HepG2 (cell line): ENCODE data around the gene SURF2. TPM values are rescaled to one million over a fixed set of nuclear protein-coding genes. Genes with fewer than 3 reads are reported as not detected.
A peak's percentile ranks its signal among the peaks of the same experiment; 100 is the strongest.

ENCODE experiments used
- AGO2 ChIP-seq: fragments of 200-400 bp; formaldehyde crosslinking; optimal IDR thresholded peaks from 2 replicates; pipeline ENCODE3; 2017; ENCODE audit warnings: mild to moderate bottlenecking, low read depth, low read length, moderate library complexity
- ATF1 ChIP-seq: IDR thresholded peaks from 2 replicates; pipeline ENCODE4 v1.6.1; 2016; ENCODE audit warnings: mild to moderate bottlenecking, control low read depth
- BRCA1 ChIP-seq: sonication (generic); formaldehyde crosslinking; IDR thresholded peaks from 2 replicates; pipeline ENCODE4 v1.4.0; 2020; ENCODE audit warnings: missing genetic modification reagents
- ETV6 ChIP-seq: sonication (generic); formaldehyde crosslinking; conservative IDR thresholded peaks from 2 replicates; pipeline ENCODE4 v1.4.0; 2020; ENCODE audit warnings: missing genetic modification reagents
- FOXM1 ChIP-seq: sonication (generic); formaldehyde crosslinking; IDR thresholded peaks from 2 replicates; pipeline ENCODE4 v1.5.0; 2020; ENCODE audit warnings: missing genetic modification reagents
- HDAC6 ChIP-seq: fragments of 200-600 bp; sonication (generic); IDR thresholded peaks from 2 replicates; pipeline ENCODE4 v1.7.0; 2017; ENCODE audit warnings: mild to moderate bottlenecking, antibody characterized with exemption, low read length, low read depth
- IRX3 ChIP-seq: sonication (generic); formaldehyde crosslinking; IDR thresholded peaks from 2 replicates; pipeline ENCODE4 v1.8.1; 2023; ENCODE audit warnings: mild to moderate bottlenecking, low read depth, missing genetic modification reagents, borderline replicate concordance
- NBN ChIP-seq: fragments of 450-650 bp; conservative IDR thresholded peaks from 2 replicates; pipeline ENCODE4 v1.6.1; 2017
- SKIL ChIP-seq: sonication (generic); formaldehyde crosslinking; IDR thresholded peaks from 2 replicates; pipeline ENCODE4 v1.8.0; 2022; ENCODE audit warnings: missing genetic modification reagents, mild to moderate bottlenecking, moderate library complexity, borderline replicate concordance
- SYNCRIP ChIP-seq: fragments of 200-400 bp; formaldehyde crosslinking; IDR thresholded peaks from 2 replicates; pipeline ENCODE4 v1.6.1; 2018; ENCODE audit warnings: mild to moderate bottlenecking, low read depth, low read length; ENCODE audit not compliant: insufficient read depth
- ZBTB1 ChIP-seq: sonication (generic); formaldehyde crosslinking; IDR thresholded peaks from 2 replicates; pipeline ENCODE4 v1.4.0; 2020; ENCODE audit warnings: missing genetic modification reagents, borderline replicate concordance
- ZNF124 ChIP-seq: sonication (generic); formaldehyde crosslinking; IDR thresholded peaks from 2 replicates; pipeline ENCODE4 v1.4.0; 2020; ENCODE audit warnings: missing genetic modification reagents
- ZNF260 ChIP-seq: sonication (generic); formaldehyde crosslinking; IDR thresholded peaks from 2 replicates; pipeline ENCODE4 v1.4.0; 2020; ENCODE audit warnings: missing genetic modification reagents, low read depth, mild to moderate bottlenecking, borderline replicate concordance
- ZNF432 ChIP-seq: sonication (generic); formaldehyde crosslinking; IDR thresholded peaks from 2 replicates; pipeline ENCODE4 v1.5.0; 2020; ENCODE audit warnings: missing genetic modification reagents, mild to moderate bottlenecking, borderline replicate concordance
- ZNF446 ChIP-seq: sonication (generic); formaldehyde crosslinking; IDR thresholded peaks from 2 replicates; pipeline ENCODE4 v1.5.0; 2020; ENCODE audit warnings: mild to moderate bottlenecking, missing genetic modification reagents
- ZNF549 ChIP-seq: sonication (generic); formaldehyde crosslinking; IDR thresholded peaks from 2 replicates; pipeline ENCODE4 v1.5.0; 2020; ENCODE audit warnings: missing genetic modification reagents
- ZNF574 ChIP-seq: sonication (generic); formaldehyde crosslinking; IDR thresholded peaks from 2 replicates; pipeline ENCODE4 v1.4.0; 2020; ENCODE audit warnings: missing genetic modification reagents
- ZNF678 ChIP-seq: sonication (generic); formaldehyde crosslinking; IDR thresholded peaks from 2 replicates; pipeline ENCODE4 v1.4.0; 2020; ENCODE audit warnings: mild to moderate bottlenecking, missing genetic modification reagents
- ZSCAN29 ChIP-seq: sonication (generic); formaldehyde crosslinking; conservative IDR thresholded peaks from 2 replicates; pipeline ENCODE4 v1.4.0; 2020; ENCODE audit warnings: mild to moderate bottlenecking, missing genetic modification reagents
- polyA plus RNA-seq, 8 experiments: library from polyadenylated mRNA; depleted of rRNA in 3 of 8; stranded (reverse) in 7 of 8; unstranded in 1 of 8; fragments of >200 nt; fragmentation: Illumina TruSeq in 4 of 8; extraction: Trizol in 4 of 8; gene quantifications; 2 replicates each; pipeline versions ENCODE4 v1.2.1 to v1.2.3, GENCODE V29; 2011 to 2016; ENCODE audit warnings: low read depth in 4 of 8, missing spikeins in 1 of 8, mixed read lengths in 1 of 8; ENCODE audit not compliant: insufficient read depth in 1 of 8
- total RNA-seq, 5 experiments: library from RNA; depleted of rRNA; stranded (reverse); fragments of >200 nt; fragmentation: Illumina TruSeq; extraction: Trizol; gene quantifications; 2 replicates each; pipeline ENCODE4 v1.2.3, GENCODE V29; 2016; ENCODE audit warnings: low read depth in 1 of 5
- TF ChIP-seq, protein P1 (sequence below): sonication (generic); formaldehyde crosslinking; IDR thresholded peaks from 2 replicates; pipeline ENCODE4 v1.4.0; 2020; ENCODE audit warnings: missing genetic modification reagents
- TF ChIP-seq, protein P2 (sequence below): sonication (generic); formaldehyde crosslinking; IDR thresholded peaks from 2 replicates; pipeline ENCODE4 v1.4.0; 2020; ENCODE audit warnings: missing genetic modification reagents

Gene SURF2
- total and polyA plus RNA-seq, 2 of the 13 experiments (the other 11 are each of a cell fraction or from before 2014, with no cell fraction given) = 6.3 to 13.6 TPM

DNA sequence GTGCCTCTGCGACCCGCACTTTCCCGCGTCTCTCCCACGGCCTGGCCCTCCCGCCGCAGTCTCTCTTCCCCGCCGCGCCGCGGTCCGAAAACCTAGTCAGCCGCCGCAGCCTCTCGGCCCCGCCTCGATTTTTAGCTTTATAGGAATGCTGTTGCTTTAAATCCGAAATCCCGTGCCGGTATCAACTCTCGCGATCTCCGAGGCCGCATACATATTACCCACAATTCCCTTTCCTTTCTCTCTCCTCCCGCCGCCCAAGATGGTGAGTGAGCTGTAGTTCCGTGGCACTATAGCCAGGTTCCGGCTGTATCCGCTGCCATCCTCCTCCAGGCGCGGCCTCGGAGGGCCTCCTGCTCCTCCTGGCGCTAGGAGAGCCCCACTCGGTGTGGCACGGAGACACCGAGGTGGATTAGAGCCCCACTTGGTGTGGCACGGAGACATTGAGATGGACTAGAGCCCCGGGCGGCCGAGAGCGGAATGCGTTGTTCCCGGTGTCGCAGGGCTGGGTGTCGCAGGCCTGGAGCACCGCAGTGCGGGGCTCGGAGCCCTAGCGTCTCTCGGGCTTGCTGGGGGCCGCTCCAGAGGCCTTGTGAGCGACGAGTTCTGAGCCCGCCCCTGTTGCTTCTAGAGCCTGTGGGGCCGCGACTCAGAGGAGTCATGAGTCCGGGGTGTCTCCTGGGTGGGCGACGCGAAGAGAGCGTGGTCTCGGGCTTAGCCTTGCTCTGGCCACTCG, 8.2 kb upstream of the SURF2 start, which contains the start of the genes MED22 and RPL7A (continued):
- TF ChIP-seq ZNF549 (no peak), IRX3 (CRISPR knock-in tag) (peak; percentile 29; the same call in 1 of the 2 replicates), ZNF574 (peak; percentile 76), ZBTB1 (CRISPR knock-in tag) (no peak), HDAC6 (0 out of 2 replicates have a peak, but pooled peaks have one; percentile 15), ZNF432 (CRISPR knock-in tag) (no peak), ETV6 (peak; percentile 49; the same call in 1 of the 2 replicates), SYNCRIP (no peak), ZNF446 (CRISPR knock-in tag) (no peak; the same call in 1 of the 2 replicates), SKIL (CRISPR knock-in tag) (peak; percentile 34; the same call in 1 of the 2 replicates), ATF1 (CRISPR knock-in tag) (0 out of 2 replicates have a peak, but pooled peaks have one; percentile 26), ZNF260 (CRISPR knock-in tag) (no peak), ZSCAN29 (CRISPR knock-in tag) (no peak), ZNF678 (CRISPR knock-in tag) (no peak), AGO2 (peak; percentile 99), NBN (no peak), ZNF124 (no peak), FOXM1 (CRISPR knock-in tag) (no peak), BRCA1 (CRISPR knock-in tag) (no peak)
- TF ChIP-seq, protein P1, sequence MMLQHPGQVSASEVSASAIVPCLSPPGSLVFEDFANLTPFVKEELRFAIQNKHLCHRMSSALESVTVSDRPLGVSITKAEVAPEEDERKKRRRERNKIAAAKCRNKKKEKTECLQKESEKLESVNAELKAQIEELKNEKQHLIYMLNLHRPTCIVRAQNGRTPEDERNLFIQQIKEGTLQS (CRISPR knock-in tag) = no peak; the same call in 1 of the 2 replicates
- TF ChIP-seq, protein P2, sequence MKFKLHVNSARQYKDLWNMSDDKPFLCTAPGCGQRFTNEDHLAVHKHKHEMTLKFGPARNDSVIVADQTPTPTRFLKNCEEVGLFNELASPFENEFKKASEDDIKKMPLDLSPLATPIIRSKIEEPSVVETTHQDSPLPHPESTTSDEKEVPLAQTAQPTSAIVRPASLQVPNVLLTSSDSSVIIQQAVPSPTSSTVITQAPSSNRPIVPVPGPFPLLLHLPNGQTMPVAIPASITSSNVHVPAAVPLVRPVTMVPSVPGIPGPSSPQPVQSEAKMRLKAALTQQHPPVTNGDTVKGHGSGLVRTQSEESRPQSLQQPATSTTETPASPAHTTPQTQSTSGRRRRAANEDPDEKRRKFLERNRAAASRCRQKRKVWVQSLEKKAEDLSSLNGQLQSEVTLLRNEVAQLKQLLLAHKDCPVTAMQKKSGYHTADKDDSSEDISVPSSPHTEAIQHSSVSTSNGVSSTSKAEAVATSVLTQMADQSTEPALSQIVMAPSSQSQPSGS (CRISPR knock-in tag) = peak; percentile 65; the same call in 1 of the 2 replicates
